HFFc6 (cell line): ENCODE data around the gene EIF5. TPM values are rescaled to one million over a fixed set of nuclear protein-coding genes. Genes with fewer than 3 reads are reported as not detected.

Experiments
- DNase-seq: peaks from one replicate; pipeline ENCODE4 v3.0.0-alpha.2; 2018
- H3K27ac Mint-ChIP-seq: 2 replicates; pipeline ENCODE4 v1.8.0; 2020; ENCODE audit warnings: mild to moderate bottlenecking, mixed read lengths
- H3K27me3 Mint-ChIP-seq: 2 replicates; pipeline ENCODE4 v1.8.0; 2021; ENCODE audit warnings: mild to moderate bottlenecking, moderate library complexity, mixed read lengths; ENCODE audit not compliant: insufficient read depth
- H3K36me3 Mint-ChIP-seq: 2 replicates; pipeline ENCODE4 v1.8.0; 2021; ENCODE audit warnings: low read depth, mixed read lengths
- H3K4me1 Mint-ChIP-seq: 2 replicates; pipeline ENCODE4 v1.8.0; 2020; ENCODE audit warnings: low read depth, mixed read lengths
- H3K4me3 Mint-ChIP-seq: 2 replicates; pipeline ENCODE4 v1.8.0; 2020; ENCODE audit warnings: mild to moderate bottlenecking, moderate library complexity, mixed read lengths
- H3K9me3 Mint-ChIP-seq: 2 replicates; pipeline ENCODE4 v1.8.0; 2020; ENCODE audit warnings: mild to moderate bottlenecking, mixed read lengths
- total RNA-seq, 6 experiments: library from RNA; stranded (reverse); fragmentation: NEBNext Ultra II Directional; extraction: Animal tissue kit (Norgen Biotek cat#: 25700); gene quantifications; 2 replicates in 1 of 6; 3 replicates in 5 of 6; pipeline ENCODE4 v1.2.3, GENCODE V29; 2021
- TF ChIP-seq, protein P1 (sequence below): fragments of 200-600 bp; sonication (generic); IDR thresholded peaks from 2 replicates; pipeline ENCODE4 v1.5.0; 2021; ENCODE audit warnings: antibody characterized with exemption, mild to moderate bottlenecking

EIF5 gene
- total RNA-seq, 6 experiments from 2014 or later: 181 to 217 (median 203) TPM

DNA sequence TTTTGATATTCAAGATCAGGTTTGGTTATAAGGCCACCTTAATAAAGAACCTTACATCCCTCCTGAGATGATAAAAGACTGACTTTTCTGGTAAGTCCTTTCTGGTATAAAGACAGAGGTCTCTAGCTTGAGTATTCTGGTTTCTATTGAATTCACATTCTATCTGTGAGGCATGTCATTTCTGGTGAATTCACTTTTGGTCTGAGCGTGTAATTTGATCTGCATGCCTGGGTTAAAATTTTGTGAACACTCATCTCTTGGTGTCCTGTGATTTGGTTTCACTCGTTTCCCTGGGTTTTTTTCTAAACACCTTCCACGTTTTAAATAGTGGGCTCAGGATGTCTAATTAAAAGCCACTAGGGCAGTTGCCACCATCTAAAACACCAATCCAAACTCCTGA is 12.2 kb downstream of the EIF5 start:
- TF ChIP-seq, protein P1, sequence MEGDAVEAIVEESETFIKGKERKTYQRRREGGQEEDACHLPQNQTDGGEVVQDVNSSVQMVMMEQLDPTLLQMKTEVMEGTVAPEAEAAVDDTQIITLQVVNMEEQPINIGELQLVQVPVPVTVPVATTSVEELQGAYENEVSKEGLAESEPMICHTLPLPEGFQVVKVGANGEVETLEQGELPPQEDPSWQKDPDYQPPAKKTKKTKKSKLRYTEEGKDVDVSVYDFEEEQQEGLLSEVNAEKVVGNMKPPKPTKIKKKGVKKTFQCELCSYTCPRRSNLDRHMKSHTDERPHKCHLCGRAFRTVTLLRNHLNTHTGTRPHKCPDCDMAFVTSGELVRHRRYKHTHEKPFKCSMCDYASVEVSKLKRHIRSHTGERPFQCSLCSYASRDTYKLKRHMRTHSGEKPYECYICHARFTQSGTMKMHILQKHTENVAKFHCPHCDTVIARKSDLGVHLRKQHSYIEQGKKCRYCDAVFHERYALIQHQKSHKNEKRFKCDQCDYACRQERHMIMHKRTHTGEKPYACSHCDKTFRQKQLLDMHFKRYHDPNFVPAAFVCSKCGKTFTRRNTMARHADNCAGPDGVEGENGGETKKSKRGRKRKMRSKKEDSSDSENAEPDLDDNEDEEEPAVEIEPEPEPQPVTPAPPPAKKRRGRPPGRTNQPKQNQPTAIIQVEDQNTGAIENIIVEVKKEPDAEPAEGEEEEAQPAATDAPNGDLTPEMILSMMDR: no peak
- peaks cover 32% of the 10 kb centered on the region for H3K4me1 Mint-ChIP-seq
- no peaks in the 10 kb centered on the region for H3K9me3 Mint-ChIP-seq

DNA sequence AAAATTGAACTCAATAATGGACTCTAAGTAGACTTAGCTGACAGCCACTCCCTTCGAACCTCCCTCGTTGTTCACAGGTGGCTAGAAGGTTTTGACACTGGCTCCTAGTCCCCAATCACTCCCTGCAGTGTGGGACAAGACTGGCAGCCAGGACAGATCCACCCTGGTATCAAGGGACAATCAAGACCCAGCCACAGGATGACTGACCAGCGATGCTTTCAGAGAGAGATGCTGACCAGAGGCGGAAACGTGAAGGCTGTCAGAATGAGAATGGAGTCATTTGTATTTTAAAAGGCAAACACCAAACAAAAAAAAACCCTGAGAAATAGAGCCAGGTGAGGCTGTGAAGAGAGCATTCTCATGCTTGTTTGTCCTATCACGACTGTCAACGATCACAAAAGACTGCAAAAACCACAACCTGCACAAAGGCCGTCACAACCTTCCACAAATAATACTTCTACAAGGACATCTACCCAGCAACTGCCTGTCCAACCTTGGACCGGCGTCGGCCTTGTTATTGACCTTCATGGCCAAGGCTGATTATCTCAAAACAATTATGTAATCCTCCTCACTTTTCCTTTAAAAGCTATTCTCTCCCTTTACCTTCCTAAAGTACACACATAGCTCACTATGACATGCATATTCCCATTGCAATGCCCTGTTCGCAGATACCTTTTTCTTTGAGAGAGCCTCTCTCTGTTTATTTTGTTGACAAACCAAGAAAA is 13.2 kb downstream of the EIF5 start:
- H3K4me3 Mint-ChIP-seq: no peak overlapping the region
- peaks cover 27% of the 10 kb centered on the region for H3K36me3 Mint-ChIP-seq
- TF ChIP-seq, protein P1: no peak
- DNase-seq: no peak
- H3K27ac Mint-ChIP-seq: peak overlapping the region; percentile 4; the same call in 1 of the 2 replicates
- peaks cover 7% of the 10 kb centered on the region; the same call in 1 of the 2 replicates for H3K27me3 Mint-ChIP-seq
- H3K4me1 Mint-ChIP-seq: peaks cover 23% of the 10 kb centered on the region
- H3K9me3 Mint-ChIP-seq: no peaks in the 10 kb centered on the region

More for the DNA sequence above, 12.2 kb downstream of the EIF5 start:
- no peak overlapping the region for H3K4me3 Mint-ChIP-seq
- peaks cover 35% of the 10 kb centered on the region for H3K36me3 Mint-ChIP-seq
- DNase-seq: peak; percentile 6
- H3K27me3 Mint-ChIP-seq: peaks cover 7% of the 10 kb centered on the region; the same call in 1 of the 2 replicates
- H3K27ac Mint-ChIP-seq: peak overlapping the region; percentile 12

DNA sequence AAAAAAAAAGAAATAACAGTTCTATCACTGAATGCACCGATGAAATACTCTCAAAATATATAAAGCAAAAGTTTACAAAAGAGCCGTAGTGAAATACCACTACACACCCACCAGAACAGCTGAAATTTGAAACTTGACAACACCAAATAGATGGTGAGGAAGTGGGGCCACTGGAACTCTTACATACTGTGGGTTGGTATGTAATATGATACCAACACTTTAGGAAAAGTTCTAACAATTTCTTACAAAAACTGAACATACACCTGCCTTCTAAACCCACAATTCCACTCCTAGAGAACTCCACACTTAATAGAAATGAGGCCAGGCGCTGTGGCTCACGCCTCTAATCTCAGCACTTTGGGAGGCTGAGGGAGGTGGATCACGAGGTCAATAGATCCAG is 14.1 kb downstream of the EIF5 start:
- Mint-ChIP-seq H3K4me3 (no peak overlapping the region), H3K4me1 (peaks cover 22% of the 10 kb centered on the region), H3K36me3 (peaks cover 23% of the 10 kb centered on the region), H3K27ac (no peak overlapping the region), H3K27me3 (peaks cover 7% of the 10 kb centered on the region; the same call in 1 of the 2 replicates), H3K9me3 (peaks cover 1% of the 10 kb centered on the region; the same call in 1 of the 2 replicates)
- DNase-seq: no peak
- TF ChIP-seq, protein P1: no peak

DNA sequence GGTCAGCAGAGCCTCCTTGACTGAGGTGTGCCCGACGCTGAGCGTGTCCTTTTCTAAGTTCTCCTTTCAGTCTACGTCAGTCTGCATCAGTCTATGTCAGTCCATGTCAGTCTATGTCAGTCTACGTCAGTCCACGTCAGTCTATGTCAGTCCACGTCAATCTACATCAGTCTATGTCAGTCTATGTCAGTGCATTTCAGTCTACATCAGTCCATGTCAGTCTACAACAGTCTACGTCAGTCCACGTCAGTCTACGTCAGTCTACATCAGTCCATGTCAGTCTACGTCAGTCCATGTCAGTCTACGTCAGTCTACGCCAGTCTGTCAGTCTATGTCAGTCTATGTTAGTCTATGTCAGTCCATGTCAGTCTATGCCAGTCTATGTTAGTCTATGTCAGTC is 15.9 kb downstream of the EIF5 start:
- Mint-ChIP-seq H3K4me1 (peaks cover 13% of the 10 kb centered on the region), H3K4me3 (no peak overlapping the region), H3K36me3 (peaks cover 6% of the 10 kb centered on the region; the same call in 1 of the 2 replicates), H3K9me3 (peaks cover 6% of the 10 kb centered on the region; the same call in 1 of the 2 replicates), H3K27me3 (peaks cover 10% of the 10 kb centered on the region), H3K27ac (no peak overlapping the region)
- DNase-seq: no peak
- TF ChIP-seq, protein P1: no peak

DNA sequence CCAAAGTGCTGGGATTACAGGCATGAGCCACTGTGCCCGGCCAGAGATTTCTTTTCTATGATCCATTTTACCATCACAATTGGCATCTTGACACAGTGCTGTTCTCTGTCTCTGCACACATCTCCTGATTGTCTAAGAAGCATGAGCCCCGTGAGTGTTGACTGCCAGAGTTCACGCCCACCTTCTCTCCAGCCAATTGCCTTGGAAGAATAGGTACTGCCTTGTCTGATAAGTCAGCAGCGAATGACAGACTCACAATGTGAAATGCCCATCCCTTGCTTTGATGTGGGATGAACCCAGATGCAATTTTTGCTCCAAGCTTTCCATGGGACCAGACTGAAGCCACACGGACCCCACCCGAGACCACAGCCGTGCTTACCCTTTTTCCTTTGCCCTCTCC is 19.3 kb downstream of the EIF5 start:
- no peak overlapping the region for H3K27ac Mint-ChIP-seq
- H3K9me3 Mint-ChIP-seq: peaks cover 6% of the 10 kb centered on the region; the same call in 1 of the 2 replicates
- peaks cover 30% of the 10 kb centered on the region for H3K4me1 Mint-ChIP-seq
- TF ChIP-seq, protein P1: no peak
- peaks cover 2% of the 10 kb centered on the region; the same call in 1 of the 2 replicates for H3K27me3 Mint-ChIP-seq
- no peak for DNase-seq
- H3K4me3 Mint-ChIP-seq: no peak overlapping the region
- peaks cover 6% of the 10 kb centered on the region; the same call in 1 of the 2 replicates for H3K36me3 Mint-ChIP-seq
